H1 (cell line): Measurements from ENCODE around the gene MACROH2A1. TPM values are rescaled to one million over a fixed set of nuclear protein-coding genes. Genes with fewer than 3 reads are reported as not detected.

Source experiments
- RAD21 ChIP-seq, 2 experiments: IDR thresholded peaks in 1 of 2; conservative IDR thresholded peaks in 1 of 2; 2 replicates each; pipeline ENCODE4 v1.6.1; 2011; ENCODE audit warnings: low read depth in 2 of 2, low read length in 2 of 2, improper control_type of control experiment in 1 of 2, inconsistent platforms in 1 of 2, mild to moderate bottlenecking in 1 of 2, moderate library complexity in 1 of 2
- polyA plus RNA-seq, 7 experiments: library from polyadenylated mRNA; depleted of rRNA in 3 of 7; stranded (reverse) in 5 of 7; unstranded in 2 of 7; fragments of >200 nt in 5 of 7; fragments of 200-250 nt in 2 of 7; gene quantifications; 1 replicate in 5 of 7; 2 replicates in 1 of 7; 4 replicates in 1 of 7; pipeline versions ENCODE4 v1.2.1 to v1.2.3, GENCODE V29; 2011 to 2013; ENCODE audit warnings: missing spikeins in 2 of 7, mixed read lengths in 2 of 7
- total RNA-seq: library from RNA; stranded (reverse); fragmentation: NEBNext Ultra II Directional; extraction: Animal tissue kit (Norgen Biotek cat#: 25700); gene quantifications from 2 replicates; pipeline ENCODE4 v1.2.1, GENCODE V29; 2021

MACROH2A1 gene
- total and polyA plus RNA-seq, 2 of the 8 experiments (the other 6 are each of a cell fraction or from before 2014, with no cell fraction given), result 60.0 to 92.3 TPM

GRCh38 chr5:135394095-135394494 is 4.9 kb downstream of the MACROH2A1 start (continued):
- no peak for TF ChIP-seq RAD21 (IDR thresholded peaks at IDR 0.05 in 1 of 2, conservative IDR thresholded peaks at IDR 0.05 in 1 of 2; ENCODE audit: low read depth in 2 of 2, low read length in 2 of 2)
- TF ChIP-seq, all 59 proteins: peak for 0
